Renal cortex interstitium (tissue), 3 donors: Measurements from ENCODE around the gene FOXJ1. TPM values are rescaled to one million over a fixed set of nuclear protein-coding genes. Genes with fewer than 3 reads are reported as not detected.

Source experiments
- polyA plus RNA-seq, 3 donors: library from polyadenylated mRNA; unstranded; fragments of 120-200 nt; gene quantifications; one replicate each; pipeline ENCODE4 v1.2.1, GENCODE V29; 2013; ENCODE audit not compliant: insufficient read length in 3 of 3

The FOXJ1 gene
- polyA plus RNA-seq, 3 donors, result 16.7 to 26.9 (median 23.6) TPM

Other genes starting within 250 kb of the FOXJ1 start
- 10 to 100 TPM; 11.2 to 18.4 (median 15.5) TPM for gene TRIM65, start 244.3 kb downstream of the FOXJ1 start, polyA plus RNA-seq
- 10 to 100 TPM; 68.1 to 97.2 (median 95.4) TPM for gene MRPL38, start 236.4 kb downstream of the FOXJ1 start, polyA plus RNA-seq
- 10 to 100 TPM in 2 of 3 donors, 1 to 10 TPM in 1; 7.5 to 14.4 (median 12.4) TPM for gene FBF1, start 200.2 kb downstream of the FOXJ1 start, polyA plus RNA-seq
- gene ACOX1, start 162.1 kb downstream of the FOXJ1 start, polyA plus RNA-seq, result 10 to 100 TPM; 31.0 to 37.8 (median 32.4) TPM
- 10 to 100 TPM; 19.5 to 26.9 (median 23.3) TPM for gene TEN1, start 162.0 kb downstream of the FOXJ1 start, polyA plus RNA-seq
- gene CDK3, start 140.4 kb downstream of the FOXJ1 start, polyA plus RNA-seq, result 10 to 100 TPM; 12.7 to 26.6 (median 15.7) TPM
- gene EVPL, start 113.9 kb downstream of the FOXJ1 start, polyA plus RNA-seq, result 10 to 100 TPM; 13.5 to 25.8 (median 19.3) TPM
- gene SRP68, start 68.7 kb downstream of the FOXJ1 start, polyA plus RNA-seq, result 100 to 1,000 TPM; 101 to 122 (median 118) TPM
- gene GALR2, start 66.5 kb downstream of the FOXJ1 start, polyA plus RNA-seq, result 1 to 10 TPM in 1 of 3 donors, under 1 TPM in 2; 0.28 to 1.8 (median 0.29) TPM
- 10 to 100 TPM in 2 of 3 donors, 1 to 10 TPM in 1; 8.5 to 24.6 (median 15.8) TPM for gene ZACN, start 62.1 kb downstream of the FOXJ1 start, polyA plus RNA-seq
- gene EXOC7, start 37.5 kb downstream of the FOXJ1 start, polyA plus RNA-seq, result 100 to 1,000 TPM; 150 to 184 (median 159) TPM
- gene RNF157, start 99.2 kb upstream of the FOXJ1 start, polyA plus RNA-seq, result 10 to 100 TPM; 27.2 to 31.8 (median 31.6) TPM
- 10 to 100 TPM; 24.9 to 51.5 (median 41.0) TPM for gene UBALD2, start 124.1 kb upstream of the FOXJ1 start, polyA plus RNA-seq
- gene QRICH2, start 167.0 kb upstream of the FOXJ1 start, polyA plus RNA-seq, result 1 to 10 TPM; 6.2 to 9.5 (median 7.4) TPM
- gene PRPSAP1, start 212.7 kb upstream of the FOXJ1 start, polyA plus RNA-seq, result 10 to 100 TPM; 76.1 to 83.6 (median 80.2) TPM
- gene SPHK1, start 243.4 kb upstream of the FOXJ1 start, polyA plus RNA-seq, result 1 to 10 TPM; 2.4 to 3.8 (median 3.5) TPM